Skeletal muscle satellite cell (primary cell): ENCODE measurements around the gene PCMTD2.
"Not testable (repeated sequence)": the region's sequence is repeated elsewhere in the genome, so short reads cannot be mapped to it uniquely, and the experiment has no call there.

Experiments used
- H3K27me3 ChIP-seq: 2 replicates; pipeline ENCODE4 v1.7.0; 2013; ENCODE audit warnings: low read length; ENCODE audit not compliant: control insufficient read depth, insufficient read depth
- H3K36me3 ChIP-seq: 2 replicates; pipeline ENCODE4 v1.7.0; 2013; ENCODE audit warnings: mild to moderate bottlenecking, control low read depth, low read length; ENCODE audit not compliant: insufficient read depth
- H3K4me1 ChIP-seq: 2 replicates; pipeline ENCODE4 v1.7.0; 2013; ENCODE audit warnings: low read length; ENCODE audit not compliant: control insufficient read depth, insufficient read depth
- H3K4me2 ChIP-seq: 2 replicates; pipeline ENCODE4 v1.7.0; 2013; ENCODE audit warnings: mild to moderate bottlenecking, low read length
- H3K4me3 ChIP-seq: 2 replicates; pipeline ENCODE4 v1.7.0; 2013; ENCODE audit warnings: low read length
- H3K9ac ChIP-seq: 2 replicates; pipeline ENCODE4 v1.7.0; 2013; ENCODE audit warnings: mild to moderate bottlenecking, low read depth, low read length, moderate library complexity
- H3K9me3 ChIP-seq: replicated peaks from 2 replicates; pipeline ENCODE4 v1.7.0; 2013; ENCODE audit warnings: mild to moderate bottlenecking, control low read depth, low read length

PCMTD2 gene

DNA sequence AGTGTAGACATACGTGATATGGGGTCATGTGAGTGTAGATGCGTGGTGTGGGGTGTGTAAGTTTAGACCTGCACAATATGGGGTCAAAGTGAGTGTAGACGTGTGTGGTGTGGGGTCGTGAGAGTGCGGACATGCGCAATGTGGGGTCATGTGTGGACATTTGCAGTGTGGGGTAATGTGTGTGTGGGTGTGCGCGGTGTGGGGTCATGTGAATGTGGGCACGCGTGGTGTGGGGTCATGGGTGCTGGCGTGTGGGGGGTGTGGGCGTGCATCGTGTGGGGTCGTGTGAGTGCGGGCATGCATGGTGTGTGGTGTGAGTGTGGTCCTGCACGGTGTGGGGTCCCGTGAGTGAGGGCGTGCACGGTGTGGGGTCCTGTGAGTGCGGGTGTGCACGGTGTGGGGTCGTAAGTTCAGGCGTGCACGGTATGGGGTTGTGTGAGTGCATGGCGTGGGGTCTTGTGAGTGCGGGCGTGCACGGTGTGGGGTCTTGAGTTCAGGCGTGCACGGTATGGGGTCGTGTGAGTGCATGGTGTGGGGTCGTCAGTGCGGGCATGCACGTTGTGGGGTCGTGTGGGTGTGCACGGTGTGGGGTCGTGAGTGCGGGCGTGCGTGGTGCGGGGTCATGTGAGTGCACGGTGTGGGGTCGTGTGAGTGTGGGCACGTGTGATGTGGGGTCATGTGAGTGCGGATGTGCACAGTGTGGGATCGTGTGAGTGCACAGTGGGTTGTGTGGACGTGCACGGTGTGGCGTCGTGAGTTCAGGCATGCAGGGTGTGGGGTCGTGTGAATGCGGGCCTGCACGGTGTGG, 14.3 kb downstream of the PCMTD2 start:
- no peak overlapping the region for H3K9ac ChIP-seq
- H3K4me2 ChIP-seq, result no peak overlapping the region
- H3K9me3 ChIP-seq, result no peaks in the 10 kb centered on the region
- no peaks in the 10 kb centered on the region for H3K4me1 ChIP-seq
- peaks cover 24% of the 10 kb centered on the region for H3K36me3 ChIP-seq
- no peaks in the 10 kb centered on the region for H3K27me3 ChIP-seq
- H3K4me3 ChIP-seq, result no peak overlapping the region

- Histone ChIP-seq H3K9ac (no peak overlapping the region), H3K4me2 (no peak overlapping the region), H3K4me1 (no peaks in the 10 kb centered on the region), H3K4me3 (no peak overlapping the region), H3K9me3 (no peaks in the 10 kb centered on the region), H3K27me3 (no peaks in the 10 kb centered on the region), H3K36me3 (peaks cover 21% of the 10 kb centered on the region)
These were observed 16.1 kb downstream of the PCMTD2 start for GRCh38 chr20:64271636-64272035.

DNA sequence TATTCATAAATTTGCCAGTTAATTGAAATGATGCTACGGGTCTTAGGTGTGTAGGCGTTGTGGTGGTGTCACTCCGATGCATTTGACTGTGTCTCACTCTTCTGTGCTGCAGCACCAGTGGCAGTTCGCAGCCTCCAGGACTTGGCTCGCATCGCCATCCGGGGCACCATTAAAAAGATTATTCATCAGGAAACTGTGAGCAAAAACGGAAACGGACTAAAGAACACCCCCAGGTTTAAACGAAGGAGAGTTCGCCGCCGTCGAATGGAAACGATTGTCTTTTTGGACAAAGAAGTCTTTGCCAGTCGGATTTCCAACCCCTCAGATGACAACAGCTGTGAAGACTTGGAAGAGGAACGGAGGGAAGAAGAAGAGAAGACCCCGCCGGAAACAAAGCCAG, 17.6 kb downstream of the PCMTD2 start:
- Histone ChIP-seq H3K4me1 (peaks cover 4% of the 10 kb centered on the region), H3K4me3 (no peak overlapping the region), H3K4me2 (no peak overlapping the region), H3K9ac (no peak overlapping the region), H3K9me3 (no peaks in the 10 kb centered on the region), H3K27me3 (no peaks in the 10 kb centered on the region), H3K36me3 (peaks cover 20% of the 10 kb centered on the region)

GRCh38 chr20:64276817-64277216, 21.3 kb downstream of the PCMTD2 start:
- no peak overlapping the region for H3K4me3 ChIP-seq
- no peaks in the 10 kb centered on the region for H3K9me3 ChIP-seq
- H3K27me3 ChIP-seq, result peaks cover 5% of the 10 kb centered on the region
- H3K4me2 ChIP-seq, result no peak overlapping the region
- H3K4me1 ChIP-seq, result peaks cover 4% of the 10 kb centered on the region
- no peak overlapping the region for H3K9ac ChIP-seq
- H3K36me3 ChIP-seq, result peaks cover 10% of the 10 kb centered on the region

DNA sequence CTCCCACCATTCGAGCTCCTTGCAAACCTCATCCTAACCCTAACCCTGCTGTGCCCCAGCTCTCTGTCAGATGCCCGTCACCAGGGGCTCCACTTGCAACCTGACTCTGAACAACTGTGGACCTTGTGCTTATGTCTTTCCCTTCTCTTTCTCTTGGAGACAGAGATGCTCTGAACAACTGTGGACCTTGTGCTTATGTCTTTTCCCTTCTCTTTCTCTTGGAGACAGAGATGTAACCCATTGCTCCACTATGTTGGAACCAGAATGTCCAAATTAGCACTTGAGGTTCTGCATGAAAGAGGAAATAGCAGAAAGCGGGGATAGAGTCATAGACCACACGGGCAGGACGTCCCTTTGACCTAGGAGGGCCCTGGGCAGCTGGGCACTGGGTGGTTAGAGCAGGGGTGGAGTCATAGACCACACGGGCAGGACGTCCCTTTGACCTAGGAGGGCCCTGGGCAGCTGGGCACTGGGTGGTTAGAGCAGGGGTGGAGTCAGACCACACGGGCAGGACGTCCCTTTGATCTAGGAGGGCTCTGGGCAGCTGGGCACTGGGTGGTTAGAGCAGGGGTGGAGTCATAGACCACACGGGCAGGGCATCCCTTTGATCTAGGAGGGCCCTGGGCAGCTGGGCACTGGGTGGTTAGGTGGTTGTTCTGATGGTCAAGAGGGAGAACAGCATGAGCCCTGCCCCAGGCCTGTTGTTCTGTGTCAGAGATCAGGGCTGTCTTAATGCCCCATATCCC, 22.2 kb downstream of the PCMTD2 start:
- Histone ChIP-seq H3K4me2 (no peak overlapping the region), H3K9ac (no peak overlapping the region), H3K27me3 (peaks cover 5% of the 10 kb centered on the region), H3K9me3 (no peaks in the 10 kb centered on the region), H3K36me3 (peaks cover 8% of the 10 kb centered on the region), H3K4me1 (peaks cover 4% of the 10 kb centered on the region), H3K4me3 (no peak overlapping the region)

DNA sequence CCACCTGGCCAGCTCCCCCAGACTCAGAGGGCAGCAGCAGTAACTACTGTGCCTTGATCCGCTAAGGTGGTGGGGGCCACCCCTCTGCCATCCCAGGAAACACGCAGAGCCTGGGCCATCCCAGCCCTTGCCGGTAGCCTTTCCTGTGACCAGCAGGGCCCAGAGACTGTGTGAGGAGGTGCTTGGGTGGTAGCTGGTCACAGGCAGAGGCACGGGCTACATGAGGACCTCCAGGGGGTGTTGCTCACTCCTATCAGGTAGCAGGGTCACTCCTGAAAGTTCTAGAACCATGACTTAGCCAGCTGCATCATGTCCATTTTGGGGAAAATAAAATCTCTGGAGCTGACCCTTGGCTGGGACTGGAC, 22.8 kb downstream of the PCMTD2 start:
- H3K4me1 ChIP-seq, result peaks cover 4% of the 10 kb centered on the region
- H3K9me3 ChIP-seq, result no peaks in the 10 kb centered on the region
- no peak overlapping the region for H3K4me3 ChIP-seq
- H3K36me3 ChIP-seq, result peaks cover 5% of the 10 kb centered on the region
- H3K9ac ChIP-seq, result no peak overlapping the region
- peaks cover 6% of the 10 kb centered on the region for H3K27me3 ChIP-seq
- H3K4me2 ChIP-seq, result no peak overlapping the region

- no peak overlapping the region for H3K4me3 ChIP-seq
- peaks cover 4% of the 10 kb centered on the region for H3K4me1 ChIP-seq
These were observed 24.4 kb downstream of the PCMTD2 start for GRCh38 chr20:64279826-64280459.

GRCh38 chr20:64280460-64280843, 24.9 kb downstream of the PCMTD2 start:
- Histone ChIP-seq H3K27me3 (peaks cover 12% of the 10 kb centered on the region), H3K9ac (no peak overlapping the region), H3K9me3 (no peaks in the 10 kb centered on the region), H3K4me3 (no peak overlapping the region), H3K36me3 (no peaks in the 10 kb centered on the region), H3K4me2 (no peak overlapping the region), H3K4me1 (peaks cover 4% of the 10 kb centered on the region)

More at GRCh38 chr20:64279826-64280459, 24.4 kb downstream of the PCMTD2 start:
- H3K4me2 ChIP-seq, result no peak overlapping the region
- H3K27me3 ChIP-seq, result peaks cover 12% of the 10 kb centered on the region
- no peak overlapping the region for H3K9ac ChIP-seq
- no peaks in the 10 kb centered on the region for H3K36me3 ChIP-seq
- no peaks in the 10 kb centered on the region for H3K9me3 ChIP-seq

GRCh38 chr20:64283646-64284045, 28.1 kb downstream of the PCMTD2 start:
- H3K36me3 ChIP-seq, result no peaks in the 10 kb centered on the region
- no peak overlapping the region for H3K9ac ChIP-seq
- no peaks in the 10 kb centered on the region for H3K9me3 ChIP-seq
- H3K27me3 ChIP-seq, result peaks cover 12% of the 10 kb centered on the region
- no peaks in the 10 kb centered on the region for H3K4me1 ChIP-seq
- H3K4me2 ChIP-seq, result no peak overlapping the region
- H3K4me3 ChIP-seq, result no peak overlapping the region

- not testable (repeated sequence) for H3K36me3 ChIP-seq
These were observed 30.3 kb downstream of the PCMTD2 start for GRCh38 chr20:64285579-64286446.

More at GRCh38 chr20:64285579-64286446, 30.3 kb downstream of the PCMTD2 start:
- not testable (repeated sequence) for H3K9me3 ChIP-seq, H3K9ac ChIP-seq, H3K4me2 ChIP-seq, H3K4me1 ChIP-seq, H3K4me3 ChIP-seq, H3K27me3 ChIP-seq
